Peyer's patch (tissue), 4 donors: Measurements from ENCODE around the gene RAD51D.

ENCODE experiments used
- CTCF ChIP-seq, 6 experiments: fragments of 450-650 bp in 4 of 6; fragments of 200-600 bp in 2 of 6; sonication (generic) in 1 of 6; IDR thresholded peaks; one replicate each; pipeline ENCODE4 v1.5.1; 2017 to 2019; ENCODE audit warnings: antibody characterized with exemption in 6 of 6, mild to moderate bottlenecking in 3 of 6, moderate library complexity in 1 of 6
- POLR2A ChIP-seq, 2 donors: fragments of 450-650 bp; IDR thresholded peaks; one replicate each; pipeline ENCODE4 v1.5.1; 2017; ENCODE audit warnings: antibody characterized with exemption in 2 of 2, mild to moderate bottlenecking in 2 of 2, moderate library complexity in 2 of 2

- TF ChIP-seq CTCF (IDR thresholded peaks at IDR 0.05) = no peak
- TF ChIP-seq POLR2A (IDR thresholded peaks at IDR 0.05) = no peak
Observed at GRCh38 chr17:35073183-35073790, 46.4 kb downstream of the RAD51D start.
